IgD-negative memory B cell (primary cell): ENCODE measurements around the gene ARHGEF6. TPM values are rescaled to one million over a fixed set of nuclear protein-coding genes. Genes with fewer than 3 reads are reported as not detected.

Experiments used
- H3K27ac Mint-ChIP-seq, 3 donors: one replicate each; pipeline ENCODE4 v1.8.0; 2020 to 2022; ENCODE audit warnings: mild to moderate bottlenecking in 3 of 3, mixed read lengths in 3 of 3, moderate library complexity in 1 of 3
- H3K27me3 Mint-ChIP-seq: one replicate; pipeline ENCODE4 v1.8.0; 2021; ENCODE audit warnings: mixed read lengths
- H3K36me3 Mint-ChIP-seq: one replicate; pipeline ENCODE4 v1.8.0; 2020; ENCODE audit warnings: mild to moderate bottlenecking, mixed read lengths
- H3K4me1 Mint-ChIP-seq, 3 donors: one replicate each; pipeline ENCODE4 v1.8.0; 2020 to 2022; ENCODE audit warnings: mixed read lengths in 3 of 3, mild to moderate bottlenecking in 1 of 3
- H3K4me3 Mint-ChIP-seq, 4 donors: one replicate each; pipeline ENCODE4 v1.8.0; 2020 to 2022; ENCODE audit warnings: mild to moderate bottlenecking in 4 of 4, mixed read lengths in 4 of 4, moderate library complexity in 3 of 4
- H3K9me3 Mint-ChIP-seq, 3 donors: one replicate each; pipeline ENCODE4 v1.8.0; 2020 to 2021; ENCODE audit warnings: mixed read lengths in 3 of 3, mild to moderate bottlenecking in 1 of 3
- polyA plus RNA-seq: library from polyadenylated mRNA; unstranded; fragments of 300-500 nt; fragmentation: Illumina TruSeq; gene quantifications from one replicate; pipeline ENCODE4 v1.2.3, GENCODE V29; 2021

The ARHGEF6 gene
- polyA plus RNA-seq, 1 donor from 2014 or later = 39.6 TPM

GRCh38 chrX:136745215-136746173, 35.2 kb downstream of the ARHGEF6 start:
- H3K4me1 Mint-ChIP-seq = peaks cover 35 to 51% (median 48%) of the 10 kb centered on the region in 3 donors
- H3K27ac Mint-ChIP-seq = peak overlapping the region in 2 of 3 donors; percentile 60 to 64
- H3K36me3 Mint-ChIP-seq = peaks cover 2% of the 10 kb centered on the region
- peak overlapping the region in 1 of 4 donors; percentile 71 for H3K4me3 Mint-ChIP-seq
- no peaks in the 10 kb centered on the region for H3K9me3 Mint-ChIP-seq
- peaks cover 3% of the 10 kb centered on the region for H3K27me3 Mint-ChIP-seq

GRCh38 chrX:136742721-136743379, 37.9 kb downstream of the ARHGEF6 start:
- peak overlapping the region in 1 of 4 donors; percentile 20 for H3K4me3 Mint-ChIP-seq
- peaks cover 7% of the 10 kb centered on the region for H3K36me3 Mint-ChIP-seq
- peak overlapping the region in 1 of 3 donors; percentile 18 for H3K27ac Mint-ChIP-seq
- peaks cover 19 to 34% (median 30%) of the 10 kb centered on the region in 3 donors for H3K4me1 Mint-ChIP-seq
- H3K9me3 Mint-ChIP-seq = no peaks in the 10 kb centered on the region
- H3K27me3 Mint-ChIP-seq = no peaks in the 10 kb centered on the region

GRCh38 chrX:136738049-136738729, 42.5 kb downstream of the ARHGEF6 start:
- H3K36me3 Mint-ChIP-seq = peaks cover 6% of the 10 kb centered on the region
- no peaks in the 10 kb centered on the region for H3K9me3 Mint-ChIP-seq
- H3K27ac Mint-ChIP-seq = peak overlapping the region in 1 of 3 donors; percentile 18
- H3K4me3 Mint-ChIP-seq = no peak overlapping the region
- H3K4me1 Mint-ChIP-seq = peaks cover 9 to 15% (median 15%) of the 10 kb centered on the region in 3 donors
- H3K27me3 Mint-ChIP-seq = no peaks in the 10 kb centered on the region

- H3K27ac Mint-ChIP-seq = no peak overlapping the region
These were observed 44.0 kb downstream of the ARHGEF6 start for GRCh38 chrX:136736690-136737089.

GRCh38 chrX:136735601-136736000, 45.1 kb downstream of the ARHGEF6 start:
- H3K4me1 Mint-ChIP-seq = peaks cover 7 to 11% (median 9%) of the 10 kb centered on the region in 3 donors
- peaks cover 6% of the 10 kb centered on the region for H3K36me3 Mint-ChIP-seq
- peak overlapping the region in 1 of 3 donors; percentile 83 for H3K27ac Mint-ChIP-seq
- H3K9me3 Mint-ChIP-seq = no peaks in the 10 kb centered on the region
- peak overlapping the region in 2 of 4 donors; percentile 30 to 46 for H3K4me3 Mint-ChIP-seq
- H3K27me3 Mint-ChIP-seq = no peaks in the 10 kb centered on the region

More at GRCh38 chrX:136736690-136737089, 44.0 kb downstream of the ARHGEF6 start:
- Mint-ChIP-seq H3K9me3 (no peaks in the 10 kb centered on the region), H3K4me1 (peaks cover 7 to 11% (median 9%) of the 10 kb centered on the region in 3 donors), H3K36me3 (peaks cover 6% of the 10 kb centered on the region), H3K4me3 (no peak overlapping the region), H3K27me3 (no peaks in the 10 kb centered on the region)

GRCh38 chrX:136733613-136734012, 47.1 kb downstream of the ARHGEF6 start:
- Mint-ChIP-seq H3K27ac (no peak overlapping the region), H3K4me1 (peaks cover 7 to 11% (median 9%) of the 10 kb centered on the region in 3 donors), H3K4me3 (no peak overlapping the region), H3K9me3 (no peaks in the 10 kb centered on the region), H3K36me3 (no peaks in the 10 kb centered on the region), H3K27me3 (no peaks in the 10 kb centered on the region)

GRCh38 chrX:136731798-136732197, 48.9 kb downstream of the ARHGEF6 start:
- Mint-ChIP-seq H3K9me3 (no peaks in the 10 kb centered on the region), H3K4me1 (peaks cover 11 to 17% (median 12%) of the 10 kb centered on the region in 3 donors), H3K4me3 (no peak overlapping the region), H3K36me3 (peaks cover 2% of the 10 kb centered on the region), H3K27ac (no peak overlapping the region), H3K27me3 (no peaks in the 10 kb centered on the region)

GRCh38 chrX:136731207-136731782, 49.4 kb downstream of the ARHGEF6 start:
- Mint-ChIP-seq H3K4me1 (peaks cover 13 to 19% (median 15%) of the 10 kb centered on the region in 3 donors), H3K36me3 (peaks cover 2% of the 10 kb centered on the region), H3K4me3 (no peak overlapping the region), H3K27ac (no peak overlapping the region), H3K27me3 (no peaks in the 10 kb centered on the region), H3K9me3 (no peaks in the 10 kb centered on the region)

- no peaks in the 10 kb centered on the region for H3K9me3 Mint-ChIP-seq
- no peak overlapping the region for H3K4me3 Mint-ChIP-seq
- peaks cover 2% of the 10 kb centered on the region for H3K36me3 Mint-ChIP-seq
- peaks cover 5 to 8% (median 8%) of the 10 kb centered on the region in 3 donors for H3K4me1 Mint-ChIP-seq
- H3K27ac Mint-ChIP-seq = no peak overlapping the region
- H3K27me3 Mint-ChIP-seq = no peaks in the 10 kb centered on the region
These were observed 52.3 kb downstream of the ARHGEF6 start for GRCh38 chrX:136728393-136728792.

GRCh38 chrX:136725441-136726104, 55.2 kb downstream of the ARHGEF6 start:
- peaks cover 4% of the 10 kb centered on the region for H3K36me3 Mint-ChIP-seq
- no peak overlapping the region for H3K4me3 Mint-ChIP-seq
- H3K9me3 Mint-ChIP-seq = peaks cover 0 to 8% (median 0%) of the 10 kb centered on the region in 3 donors
- H3K27ac Mint-ChIP-seq = peak overlapping the region in 1 of 3 donors; percentile 78
- H3K4me1 Mint-ChIP-seq = peaks cover 5 to 8% (median 8%) of the 10 kb centered on the region in 3 donors
- no peaks in the 10 kb centered on the region for H3K27me3 Mint-ChIP-seq

GRCh38 chrX:136718091-136718490, 62.6 kb downstream of the ARHGEF6 start:
- no peak overlapping the region for H3K4me3 Mint-ChIP-seq
- H3K27me3 Mint-ChIP-seq = no peaks in the 10 kb centered on the region
- H3K27ac Mint-ChIP-seq = no peak overlapping the region

GRCh38 chrX:136714626-136715599, 65.8 kb downstream of the ARHGEF6 start:
- Mint-ChIP-seq H3K9me3 (no peaks in the 10 kb centered on the region), H3K4me3 (peak overlapping the region; percentile 20 to 90 (median 66)), H3K4me1 (peaks cover 25 to 32% (median 27%) of the 10 kb centered on the region in 3 donors)

More at GRCh38 chrX:136718091-136718490, 62.6 kb downstream of the ARHGEF6 start:
- H3K36me3 Mint-ChIP-seq = peaks cover 3% of the 10 kb centered on the region
- peaks cover 0 to 8% (median 0%) of the 10 kb centered on the region in 3 donors for H3K9me3 Mint-ChIP-seq
- H3K4me1 Mint-ChIP-seq = peaks cover 18 to 20% (median 19%) of the 10 kb centered on the region in 3 donors

More at GRCh38 chrX:136714626-136715599, 65.8 kb downstream of the ARHGEF6 start:
- H3K27ac Mint-ChIP-seq = peak overlapping the region; percentile 12 to 91 (median 90)
- no peaks in the 10 kb centered on the region for H3K27me3 Mint-ChIP-seq
- no peaks in the 10 kb centered on the region for H3K36me3 Mint-ChIP-seq
